Endothelial cell of umbilical vein (primary cell): Measurements from ENCODE around the gene EXOC5. TPM values are rescaled to one million over a fixed set of nuclear protein-coding genes. Genes with fewer than 3 reads are reported as not detected.
"Not testable (repeated sequence)": the region's sequence is repeated elsewhere in the genome, so short reads cannot be mapped to it uniquely, and the experiment has no call there.

ENCODE experiments used
- BruUV-seq: library from RNA; stranded (reverse); fragments of 400-500 nt; replicated peaks from 2 replicates; lab custom pipeline; 2021; lab: Mats Ljungman, UMichigan
- CTCF ChIA-PET: fragments of 300-600, 350-600 bp; sonication (Branson Sonifier 250); formaldehyde crosslinking; loops from one replicate; lab custom pipeline; 2021; ENCODE audit warnings: antibody characterized with exemption, inconsistent platforms; lab: Charles Lee
- POLR2A ChIA-PET: fragments of 300-600, 350-600 bp; sonication (Branson Sonifier 250); formaldehyde crosslinking; loops from one replicate; lab custom pipeline; 2021; ENCODE audit warnings: antibody characterized with exemption, inconsistent platforms; lab: Charles Lee
- DNase-seq: peaks from one replicate; pipeline ENCODE4 v3.0.0-alpha.2; 2011; ENCODE audit warnings: low read depth, low spot score
- FAIRE-seq: peaks from 2 replicates; lab custom pipeline; 2011; peaks lifted over from hg19 to GRCh38; lab: Jason Lieb, UNC
- H2AFZ ChIP-seq: 2 replicates; pipeline ENCODE4 v1.6.0; 2012; ENCODE audit warnings: low read depth, low read length, control low read depth, inconsistent platforms
- H3K27ac ChIP-seq: 2 replicates; pipeline ENCODE4 v1.5.1; 2011; ENCODE audit warnings: low read depth, mild to moderate bottlenecking, control low read depth, low read length, moderate library complexity; ENCODE audit not compliant: insufficient read depth
- H3K27me3 ChIP-seq, 2 experiments: 2 replicates each; pipeline versions ENCODE4 v1.6.0 to v1.6.1; 2011; ENCODE audit warnings: low read length in 2 of 2, mixed read lengths in 1 of 2; ENCODE audit not compliant: control insufficient read depth in 2 of 2, insufficient read depth in 2 of 2
- H3K36me3 ChIP-seq, 2 experiments: 2 replicates in 1 of 2; 3 replicates in 1 of 2; pipeline ENCODE4 v1.5.1; 2011; ENCODE audit warnings: low read length in 2 of 2, mild to moderate bottlenecking in 1 of 2, moderate library complexity in 1 of 2; ENCODE audit not compliant: control insufficient read depth in 2 of 2, insufficient read depth in 2 of 2; ENCODE audit errors: extremely low read depth in 1 of 2
- H3K4me1 ChIP-seq: 3 replicates; pipeline ENCODE4 v1.5.1; 2011; ENCODE audit warnings: mild to moderate bottlenecking, low read length; ENCODE audit not compliant: control insufficient read depth, insufficient read depth; ENCODE audit errors: extremely low read depth
- H3K4me2 ChIP-seq: 2 replicates; pipeline ENCODE4 v1.6.1; 2011; ENCODE audit warnings: low read length, control low read depth, mixed read lengths; ENCODE audit not compliant: insufficient read depth
- H3K4me3 ChIP-seq, 3 experiments: fragments of 200-600 bp in 1 of 3; sonication (generic), shearing (Covaris generic) in 1 of 3; replicated peaks in 1 of 3; 2 replicates each; pipeline ENCODE4 v1.5.1; 2011 to 2016; ENCODE audit warnings: control low read depth in 3 of 3, low read length in 3 of 3, mild to moderate bottlenecking in 2 of 3, inconsistent platforms in 1 of 3, low read depth in 1 of 3, moderate library complexity in 1 of 3; ENCODE audit not compliant: insufficient read depth in 1 of 3
- H3K79me2 ChIP-seq: 2 replicates; pipeline ENCODE4 v1.6.0; 2012; ENCODE audit warnings: low read length, inconsistent platforms; ENCODE audit not compliant: control insufficient read depth, insufficient read depth
- H3K9ac ChIP-seq: replicated peaks from 2 replicates; pipeline ENCODE3; 2011; ENCODE audit warnings: low read length, control low read depth; ENCODE audit not compliant: insufficient read depth; ENCODE audit errors: extremely low read depth
- H3K9me1 ChIP-seq: replicated peaks from 3 replicates; pipeline ENCODE4 v1.6.0; 2011; ENCODE audit warnings: mild to moderate bottlenecking, low read length; ENCODE audit not compliant: control insufficient read depth, insufficient read depth; ENCODE audit errors: extremely low read depth
- H3K9me3 ChIP-seq: replicated peaks from 2 replicates; pipeline ENCODE4 v1.5.1; 2012; ENCODE audit warnings: low read length, inconsistent platforms; ENCODE audit not compliant: control insufficient read depth, insufficient read depth
- H4K20me1 ChIP-seq: replicated peaks from 2 replicates; pipeline ENCODE3; 2011; ENCODE audit warnings: mild to moderate bottlenecking, low read length; ENCODE audit not compliant: control insufficient read depth, insufficient read depth; ENCODE audit errors: extremely low read depth
- CTCF ChIP-seq, 2 donors: IDR thresholded peaks; 1 replicate in 1 of 2; 2 replicates in 1 of 2; pipeline ENCODE4 v1.5.1; 2011; ENCODE audit warnings: low read length in 2 of 2, mild to moderate bottlenecking in 2 of 2, moderate library complexity in 2 of 2, control low read depth in 1 of 2, inconsistent platforms in 1 of 2, low read depth in 1 of 2; ENCODE audit not compliant: insufficient read depth in 1 of 2; ENCODE audit errors: extremely low read depth in 1 of 2
- FOS ChIP-seq: IDR thresholded peaks from 2 replicates; pipeline ENCODE4 v1.6.1; 2011; ENCODE audit warnings: mild to moderate bottlenecking, low read length, moderate library complexity, borderline replicate concordance; ENCODE audit not compliant: insufficient read depth
- GATA2 ChIP-seq: IDR thresholded peaks from 2 replicates; pipeline ENCODE4 v1.7.0; 2011; ENCODE audit warnings: low read depth, mild to moderate bottlenecking, moderate library complexity, mixed read lengths, low read length; ENCODE audit not compliant: insufficient read length, insufficient read depth
- MAX ChIP-seq: IDR thresholded peaks from 2 replicates; pipeline ENCODE4 v1.6.1; 2011; ENCODE audit not compliant: insufficient read depth, insufficient read length
- MYC ChIP-seq: IDR thresholded peaks from one replicate; pipeline ENCODE4 v1.6.1; 2011; ENCODE audit warnings: mild to moderate bottlenecking, low read depth, low read length
- POLR2AphosphoS5 ChIP-seq: IDR thresholded peaks from 2 replicates; pipeline ENCODE4 v1.6.1; 2012; ENCODE audit warnings: low read depth, mild to moderate bottlenecking, control low read depth, low read length, moderate library complexity; ENCODE audit not compliant: insufficient read depth
- dilution Hi-C: fragments of 300-500 bp; cut with MboI; formaldehyde crosslinking; loops from one replicate; pipeline ENCODE4 v1.15.0; 2019; ENCODE audit warnings: low sequenced_read_pairs; ENCODE audit not compliant: extremely low pct_ligation_motif_present
- intact Hi-C: fragments of 100-400 bp; cut with micrococcal nuclease; formaldehyde crosslinking; loops from one replicate; pipeline ENCODE4 v1.10.0; 2022
- polyA plus RNA-seq, 4 experiments: library from polyadenylated mRNA; depleted of rRNA in 3 of 4; stranded (reverse) in 3 of 4; unstranded in 1 of 4; fragments of >200 nt; gene quantifications; 2 replicates each; pipeline versions ENCODE4 v1.2.1 to v1.2.3, GENCODE V29; 2011 to 2012; ENCODE audit warnings: missing spikeins in 1 of 4
- total RNA-seq: library from RNA; stranded (reverse); gene quantifications from 2 replicates; pipeline ENCODE4 v1.2.3, GENCODE V29; 2021

Gene EXOC5
- total and polyA plus RNA-seq, 2 donors (not counting 3 experiments of a cell fraction or from before 2014, with no cell fraction given) = 23.9 to 104 TPM

- CTCF ChIA-PET = no interaction called here
- H3K9ac ChIP-seq = no peak overlapping the region
- H3K79me2 ChIP-seq = no peaks in the 10 kb centered on the region
- peaks cover 9 to 25% of the 10 kb centered on the region in 2 experiments for H3K36me3 ChIP-seq
- POLR2A ChIA-PET = no interaction called here
- no peaks in the 10 kb centered on the region for H3K9me1 ChIP-seq
- peaks cover 2% of the 10 kb centered on the region for H4K20me1 ChIP-seq
- H3K27ac ChIP-seq = no peak overlapping the region
- H3K4me1 ChIP-seq = no peaks in the 10 kb centered on the region
- TF ChIP-seq MYC (no peak), POLR2AphosphoS5 (no peak), MAX (no peak)
- no peak overlapping the region for H3K4me2 ChIP-seq
- no TSS peak for BruUV-seq
- FAIRE-seq = no peak
- no peak overlapping the region for H2AFZ ChIP-seq
- H3K27me3 ChIP-seq = no peaks in the 10 kb centered on the region
- dilution Hi-C loops = no loop called here
- no peaks in the 10 kb centered on the region for H3K9me3 ChIP-seq
- no peak overlapping the region for H3K4me3 ChIP-seq
- no peak for DNase-seq
- intact Hi-C loops = no loop called here
Measured at GRCh38 chr14:57209561-57209960, 59.1 kb downstream of the EXOC5 start.

- H3K79me2 ChIP-seq = no peaks in the 10 kb centered on the region
- H3K9me3 ChIP-seq = no peaks in the 10 kb centered on the region
- no peaks in the 10 kb centered on the region for H3K9me1 ChIP-seq
- H3K4me1 ChIP-seq = no peaks in the 10 kb centered on the region
- no peak overlapping the region for H3K9ac ChIP-seq
- ChIA-PET POLR2A (no interaction called here), CTCF (interaction anchor here (1.0 to 1.5 kb wide), 2 partner anchors 38 to 173 kb away, joined by 3 to 4 read pairs; no protein-coding TSS in a partner anchor)
- H3K4me3 ChIP-seq = no peak overlapping the region
- H2AFZ ChIP-seq = no peak overlapping the region
- DNase-seq (no peak), FAIRE-seq (no peak)
- H4K20me1 ChIP-seq = peaks cover 2% of the 10 kb centered on the region
- dilution Hi-C loops (no loop called here), intact Hi-C loops (no loop called here)
- no peak for TF ChIP-seq GATA2
- TF ChIP-seq MYC = no peak
- no peak for TF ChIP-seq MAX
- no peak for TF ChIP-seq POLR2AphosphoS5
- TF ChIP-seq CTCF (IDR thresholded peaks at IDR 0.05; ENCODE audit: extremely low read depth in 1 of 2, insufficient read depth in 1 of 2, low read depth in 1 of 2, low read length in 2 of 2) = no peak
- no peak for TF ChIP-seq FOS
- no peak overlapping the region for H3K27ac ChIP-seq
- peaks cover 0 to 16% of the 10 kb centered on the region in 2 experiments for H3K36me3 ChIP-seq
- no peak overlapping the region for H3K4me2 ChIP-seq
- BruUV-seq = no TSS peak
- H3K27me3 ChIP-seq = no peaks in the 10 kb centered on the region
Measured at GRCh38 chr14:57205938-57206337, 62.8 kb downstream of the EXOC5 start.

GRCh38 chr14:57202672-57203071, 66.0 kb downstream of the EXOC5 start:
- H3K27me3 ChIP-seq, H3K79me2 ChIP-seq, H2AFZ ChIP-seq, CTCF ChIA-PET, H3K4me3 ChIP-seq, H3K4me2 ChIP-seq, H3K4me1 ChIP-seq, BruUV-seq, H3K9ac ChIP-seq, POLR2A ChIA-PET, FAIRE-seq, H3K9me1 ChIP-seq, H3K9me3 ChIP-seq, H3K27ac ChIP-seq, H4K20me1 ChIP-seq, DNase-seq, dilution Hi-C loops, H3K36me3 ChIP-seq: not testable (repeated sequence)
- intact Hi-C loops = loop anchor here (5.0 kb wide), 2 partner anchors 175 to 645 kb away; no protein-coding TSS in a partner anchor
